Activated CD4-positive, alpha-beta T cell treated with anti-CD3 and anti-CD28 coated beads for 1 hour (primary cell): ENCODE measurements around the gene SMPD3.

Experiments used
- DNase-seq: peaks from one replicate; pipeline ENCODE4 v3.0.0-alpha.2; 2020

Gene SMPD3

DNA sequence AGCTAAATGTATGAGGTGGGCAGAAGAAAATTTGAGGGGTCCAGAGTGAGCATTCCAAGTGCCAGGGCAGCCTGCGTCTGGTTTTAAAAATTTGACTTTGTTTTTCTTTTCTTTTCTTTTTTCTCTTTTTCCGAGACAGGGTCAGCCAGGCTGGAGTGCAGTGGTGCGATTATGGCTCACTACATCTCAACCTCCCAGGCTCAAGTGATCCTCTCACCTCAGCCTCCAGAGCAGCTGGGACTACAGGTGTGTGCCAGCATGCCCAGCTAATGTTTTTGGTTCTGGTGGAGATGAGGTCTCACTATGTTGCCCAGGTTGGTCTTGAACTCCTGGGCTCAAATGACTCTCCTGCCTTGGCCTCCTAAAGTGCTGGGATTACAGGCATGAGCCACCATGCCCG lies 15.6 kb downstream of the SMPD3 start:
- no peak for DNase-seq

DNA sequence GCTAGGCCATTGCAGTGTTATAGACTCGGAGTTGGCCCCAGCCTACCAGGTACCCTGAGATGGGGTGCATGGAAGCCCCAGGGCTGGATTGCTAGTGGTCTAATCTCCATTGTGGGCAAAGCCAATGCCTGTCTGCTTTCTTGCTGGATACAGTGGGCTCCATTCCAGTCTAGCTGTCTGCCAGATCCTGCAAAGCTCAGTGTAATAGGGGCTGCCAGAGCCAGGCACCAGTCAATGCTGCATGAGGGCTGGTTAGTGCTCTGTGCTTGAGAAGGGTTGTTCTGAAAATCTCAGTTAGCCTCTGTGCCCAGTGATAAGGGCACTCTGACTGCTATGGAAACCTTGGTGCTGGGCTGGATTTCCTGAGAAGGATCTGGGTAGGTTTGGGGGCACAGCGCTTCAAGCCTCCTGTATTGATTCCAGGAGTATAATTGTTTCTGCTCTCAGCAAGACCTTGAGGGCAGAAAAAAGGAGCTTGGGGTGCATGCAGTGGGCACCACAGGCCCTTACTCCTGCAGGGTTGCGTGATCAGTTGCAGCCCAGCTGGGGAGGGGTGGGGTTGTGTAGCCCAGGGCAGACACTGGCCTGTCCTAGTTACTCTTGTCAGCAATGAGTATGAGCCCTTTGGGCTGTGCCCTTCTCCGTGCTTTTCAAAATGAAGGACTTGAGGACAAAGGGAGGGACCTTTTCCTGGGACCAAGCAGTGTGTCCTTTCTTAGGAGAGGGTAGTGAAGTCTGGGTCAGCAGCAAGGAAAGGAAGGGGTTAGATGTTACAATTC lies 19.0 kb downstream of the SMPD3 start:
- DNase-seq = no peak

DNA sequence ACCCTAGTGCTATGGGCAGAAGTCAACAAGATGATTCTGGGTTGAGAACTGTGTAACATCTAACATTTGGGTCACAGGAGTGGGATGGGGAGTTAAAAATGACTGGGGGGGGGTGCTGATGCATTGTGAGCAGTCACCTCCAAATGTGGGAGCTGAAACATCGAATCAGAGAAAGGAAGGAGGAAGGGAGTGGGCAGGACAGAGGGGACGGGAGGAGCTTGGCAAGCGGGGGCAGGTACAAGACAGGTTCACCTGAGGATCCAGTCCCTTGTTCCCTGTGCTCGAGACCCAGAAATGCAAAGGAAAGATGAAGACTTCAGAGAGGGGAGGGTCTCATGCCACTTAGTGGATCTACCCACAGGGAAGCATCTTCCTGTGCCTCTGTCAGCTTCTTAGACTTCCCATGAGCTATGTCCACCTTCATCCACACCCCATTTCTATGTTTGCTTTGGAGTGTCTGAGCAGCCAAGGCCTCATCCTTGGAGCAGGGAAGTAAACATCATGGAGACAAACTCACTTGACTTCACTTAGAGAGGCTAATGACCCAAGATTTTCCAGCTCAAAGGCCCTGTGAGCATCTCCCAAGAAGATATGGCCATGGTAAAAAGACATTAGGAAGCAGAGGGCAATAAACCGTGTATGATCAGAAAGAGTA lies 20.5 kb downstream of the SMPD3 start:
- no peak for DNase-seq

DNA sequence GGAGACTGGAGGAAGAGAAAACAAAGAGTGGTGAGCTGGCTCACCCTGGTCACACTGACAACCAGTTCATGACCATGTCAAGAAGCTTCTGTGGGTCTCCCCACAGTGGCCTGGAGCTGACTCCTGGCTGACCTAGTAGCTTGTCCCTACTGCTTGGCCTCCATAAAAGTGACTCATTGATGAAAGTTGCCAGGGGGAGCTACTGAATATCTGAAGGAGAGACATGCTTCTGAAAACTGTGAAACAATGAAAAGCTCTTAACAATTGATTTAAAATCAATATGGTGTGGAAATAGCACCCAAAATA lies 22.0 kb downstream of the SMPD3 start:
- no peak for DNase-seq

DNA sequence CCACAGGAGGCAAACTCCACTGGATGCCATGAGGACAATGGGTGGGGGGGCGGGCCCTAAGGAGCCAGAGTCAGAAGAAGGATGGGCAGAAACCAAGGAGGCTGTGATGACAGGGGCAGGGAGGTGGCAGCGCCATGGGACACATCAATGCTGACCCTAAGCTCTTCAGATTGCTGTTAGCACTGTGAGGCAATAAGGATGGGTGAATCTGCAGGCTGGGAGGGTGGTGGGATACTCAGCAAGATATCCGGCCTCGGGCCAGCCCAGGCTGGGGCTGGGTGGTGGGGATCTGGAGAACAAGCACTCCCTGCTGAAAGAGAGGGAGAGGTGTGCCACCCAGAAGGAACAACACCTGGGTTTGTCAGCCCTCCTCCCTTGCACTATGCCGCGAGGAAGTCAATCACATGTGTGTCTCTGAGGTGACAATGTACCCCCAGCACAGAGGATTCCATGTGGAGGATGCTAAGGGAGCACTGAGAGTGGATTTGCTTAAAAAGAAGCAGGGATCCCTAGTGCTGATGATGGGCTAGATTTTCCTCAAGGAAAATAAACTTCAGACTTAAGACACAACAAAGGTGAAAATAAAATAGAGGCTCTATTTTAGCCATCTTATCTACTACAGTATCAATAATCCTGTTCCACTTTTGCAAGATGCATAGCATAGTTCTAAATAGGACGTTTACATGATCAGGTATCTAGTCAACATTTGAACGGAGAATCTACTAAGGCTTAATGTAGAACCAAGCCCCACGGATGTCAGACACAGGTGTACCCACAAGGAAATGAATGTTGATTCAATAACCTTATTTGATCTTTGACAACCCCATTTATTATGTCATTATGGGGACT lies 22.6 kb downstream of the SMPD3 start:
- no peak for DNase-seq

DNA sequence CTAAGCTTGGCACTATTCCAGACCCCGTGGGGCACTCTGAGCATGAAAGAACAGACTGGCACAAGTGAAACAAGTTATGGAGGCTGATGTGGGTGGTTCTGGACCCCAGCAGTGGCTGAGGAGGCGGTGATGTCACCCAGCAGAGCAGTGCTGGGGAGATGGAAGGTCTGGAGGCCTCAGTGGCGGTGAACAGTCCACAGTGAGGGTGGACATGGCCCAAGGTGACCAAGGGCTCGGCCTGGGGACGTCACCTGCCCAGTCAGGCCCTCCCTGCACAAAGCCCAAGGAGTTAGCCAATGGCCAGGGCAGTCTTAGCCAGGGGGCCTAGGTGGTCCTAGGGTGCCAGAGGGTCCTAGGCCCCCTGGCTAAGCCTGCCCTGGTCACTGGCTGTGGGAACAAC lies 24.5 kb downstream of the SMPD3 start:
- no peak for DNase-seq

DNA sequence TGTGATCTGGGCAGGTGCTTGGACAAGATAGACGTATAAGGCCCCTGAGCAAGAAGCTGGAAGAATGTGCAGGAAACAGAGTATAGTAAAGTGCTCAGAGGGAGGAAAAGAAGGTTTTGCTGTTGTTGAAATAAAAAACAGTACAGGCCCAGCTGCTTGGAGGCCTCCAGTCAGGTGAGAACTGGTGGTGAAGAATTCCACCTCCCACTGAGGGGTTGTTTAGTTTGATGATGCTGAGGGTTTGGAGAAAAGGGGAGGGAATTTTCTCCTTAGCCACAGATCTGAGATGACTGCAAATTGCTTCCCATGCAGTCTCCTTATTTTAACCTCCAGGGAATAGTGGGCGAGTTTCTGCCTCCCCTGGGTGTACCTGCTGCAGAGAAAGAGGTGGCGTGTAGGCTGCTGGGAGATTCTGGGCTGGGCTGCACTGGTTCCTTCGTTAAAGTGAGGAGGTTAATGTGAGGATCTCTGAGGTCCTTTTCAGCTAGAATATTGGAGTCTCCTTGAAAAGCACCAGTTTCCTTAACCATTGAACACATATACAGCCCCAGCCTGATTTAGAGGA lies 25.8 kb downstream of the SMPD3 start:
- DNase-seq = no peak

DNA sequence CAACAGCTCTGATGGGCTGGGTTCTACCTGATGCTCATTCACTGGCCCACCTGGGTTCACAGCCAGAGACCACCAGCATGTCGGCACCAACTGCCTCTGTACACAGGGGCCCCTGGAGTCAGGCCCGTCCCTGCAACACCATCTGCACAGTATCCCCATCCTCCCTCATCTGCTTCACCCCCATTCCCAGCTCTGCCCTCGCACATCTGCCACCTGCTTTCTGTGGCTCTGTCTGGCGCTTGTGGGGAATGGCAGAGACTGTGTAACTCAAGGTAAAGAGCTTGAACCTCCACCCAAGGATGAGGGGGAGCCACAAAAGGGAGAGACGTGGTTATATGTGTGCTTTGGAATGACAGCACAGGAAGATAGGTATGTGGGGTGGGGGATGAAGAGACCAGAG lies 27.2 kb downstream of the SMPD3 start:
- no peak for DNase-seq

DNA sequence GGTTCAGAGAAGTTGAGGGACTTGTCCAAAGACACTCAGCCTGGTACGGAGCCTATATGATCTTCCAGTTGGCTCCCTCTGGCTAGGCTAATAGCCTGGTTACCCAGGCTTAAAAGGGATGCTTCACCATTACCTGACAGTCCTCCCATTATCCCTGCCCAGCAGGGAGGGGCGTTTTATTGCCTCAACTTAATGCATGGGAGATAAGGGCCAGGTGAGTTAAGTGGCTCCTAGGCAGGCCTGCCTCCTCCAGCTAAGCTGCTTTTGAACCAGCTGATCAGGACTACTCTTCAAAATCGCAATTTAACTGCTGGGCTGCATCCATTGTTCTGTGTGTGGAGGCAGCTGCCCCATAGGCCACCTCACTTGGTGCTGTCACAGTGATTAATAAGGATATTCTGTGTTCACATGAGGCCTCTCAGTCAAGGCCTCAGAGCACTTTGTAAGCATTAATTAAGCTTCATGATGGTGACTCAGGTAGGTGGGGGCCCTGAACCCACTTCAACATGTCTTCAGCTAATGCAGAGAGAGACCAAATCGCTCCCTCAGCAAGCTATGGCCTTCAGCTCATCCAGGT lies 27.9 kb downstream of the SMPD3 start:
- no peak for DNase-seq

DNA sequence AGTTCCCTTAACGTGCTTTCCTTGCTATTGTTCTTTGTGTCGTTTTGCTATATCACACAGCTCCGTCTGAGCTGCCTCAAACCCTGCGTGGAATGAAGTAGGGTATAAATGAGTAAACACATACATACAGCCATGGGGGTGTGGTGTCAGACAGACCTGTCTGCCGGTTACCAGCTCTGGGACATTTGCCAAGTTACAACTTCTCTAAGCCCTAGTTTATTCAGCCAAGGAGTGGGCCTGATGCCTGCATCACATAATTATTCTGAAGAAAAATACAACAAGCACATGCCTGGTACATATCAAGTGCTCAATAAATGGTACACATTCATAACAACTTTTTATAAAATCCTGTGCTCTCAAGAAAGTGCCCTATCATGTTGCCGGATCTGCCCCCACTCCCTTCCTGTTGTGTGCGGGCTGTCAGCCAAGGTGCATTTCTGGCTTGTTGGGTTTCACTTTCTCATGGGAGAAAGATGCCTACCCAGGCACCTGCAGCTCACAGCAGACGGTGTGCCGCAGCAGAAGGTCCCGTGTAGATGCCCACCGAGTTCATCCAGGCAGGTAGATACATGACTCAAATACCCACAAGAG lies 30.5 kb downstream of the SMPD3 start:
- DNase-seq = peak; percentile 67

DNA sequence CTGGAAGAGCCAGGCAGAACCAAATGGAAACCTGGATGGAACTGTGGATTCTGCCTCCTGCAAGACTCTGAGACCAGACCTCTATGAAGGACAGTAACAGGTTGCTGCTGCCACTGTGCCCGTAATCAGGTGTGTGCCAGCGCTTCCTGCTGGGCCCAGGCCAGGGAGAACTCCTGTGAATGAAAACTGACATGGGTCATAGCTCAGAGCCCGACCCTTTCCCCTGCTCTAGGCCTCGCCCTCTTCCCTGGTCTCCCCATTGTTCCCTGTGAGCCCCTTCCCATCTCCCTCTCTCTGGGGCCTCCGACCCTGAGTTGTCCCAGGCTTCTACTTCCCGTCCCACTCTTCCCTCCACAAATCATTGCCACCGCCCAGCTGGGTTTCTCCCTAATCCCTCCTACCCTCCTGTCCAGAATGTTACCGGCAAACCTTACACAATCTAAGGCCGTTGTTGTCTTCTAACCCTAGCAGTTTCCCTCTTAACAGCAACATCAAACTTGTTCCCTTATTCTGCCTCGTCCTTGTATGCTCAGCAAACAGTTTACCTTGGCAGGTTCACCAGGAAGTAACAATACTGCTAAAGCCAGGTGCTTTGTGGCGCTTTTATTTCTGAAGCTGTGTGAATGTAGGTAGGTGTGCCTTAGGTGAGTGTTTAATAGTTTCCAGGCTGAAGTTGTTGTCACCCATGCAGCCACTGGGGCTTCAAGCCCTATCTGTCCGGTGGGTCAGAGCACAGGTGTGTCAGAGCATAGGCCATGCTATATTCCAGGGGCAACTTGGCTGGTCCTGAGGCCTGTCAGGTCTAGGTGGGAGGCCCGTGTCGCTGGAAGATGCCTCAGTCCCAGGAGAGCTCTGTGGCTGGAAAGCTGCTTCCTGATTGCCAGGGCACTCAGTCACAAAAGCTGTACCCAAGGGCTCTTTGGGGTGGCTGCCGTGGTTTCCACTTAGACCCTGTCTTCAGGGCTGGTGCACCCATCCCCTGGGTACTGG lies 32.0 kb downstream of the SMPD3 start:
- DNase-seq = no peak

DNA sequence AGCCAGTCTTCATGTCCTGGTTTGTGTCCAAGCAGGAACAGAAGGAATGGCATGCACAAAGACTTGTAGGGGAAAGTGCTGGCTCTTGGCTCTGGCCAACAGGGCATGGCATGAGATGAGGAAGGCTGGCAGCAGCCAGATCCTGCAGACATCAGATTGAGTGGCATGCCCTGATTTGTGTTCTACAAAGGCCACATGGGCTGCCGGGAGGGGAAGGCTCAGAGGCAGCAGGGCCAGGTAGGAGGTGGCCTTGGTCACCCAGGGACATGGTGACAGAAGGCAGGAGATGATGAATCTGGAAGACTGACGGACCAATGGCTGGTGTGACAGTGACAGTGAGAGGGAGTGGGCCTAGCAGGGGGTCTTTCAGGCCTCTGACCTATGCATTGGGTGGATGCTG lies 33.7 kb downstream of the SMPD3 start:
- DNase-seq = no peak

DNA sequence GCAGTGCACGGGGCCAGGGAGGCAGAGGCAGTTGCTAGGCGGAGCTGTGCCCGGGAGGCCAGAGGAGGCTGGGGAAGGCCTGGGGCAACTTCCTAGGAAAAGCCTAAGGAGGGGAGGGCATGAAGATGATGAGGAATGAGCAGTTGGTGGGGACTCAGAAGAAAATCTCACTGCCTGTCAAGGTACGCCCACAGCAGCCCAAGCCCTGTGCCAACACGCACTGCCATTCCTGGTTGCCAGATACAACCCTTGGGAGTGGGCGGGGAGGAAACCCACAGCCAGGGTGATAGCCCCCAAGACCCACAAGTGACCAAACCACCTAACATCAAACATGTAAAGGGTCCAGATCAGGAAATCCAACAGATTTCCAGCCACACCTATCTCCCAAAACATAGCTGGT lies 36.2 kb downstream of the SMPD3 start:
- no peak for DNase-seq

DNA sequence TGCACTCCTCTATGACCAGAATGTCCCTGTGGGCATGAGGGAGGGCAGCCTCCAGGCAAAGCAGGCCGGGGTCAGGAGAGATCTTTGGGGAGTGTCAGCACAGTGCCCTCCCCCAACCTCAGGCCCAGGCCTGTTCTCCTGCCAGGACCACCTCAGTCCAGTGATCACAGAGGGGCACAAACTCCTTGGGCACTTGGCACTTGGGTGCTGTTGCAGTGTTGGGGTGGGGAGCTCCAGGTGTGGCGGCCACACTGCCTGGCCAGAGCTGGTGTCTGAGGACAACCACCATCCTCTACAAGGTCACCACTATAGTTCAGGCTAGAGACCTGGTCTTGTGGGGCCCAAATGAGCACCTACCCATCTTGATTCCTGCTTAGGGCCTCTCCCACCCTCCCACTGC lies 37.2 kb downstream of the SMPD3 start:
- DNase-seq = no peak

DNA sequence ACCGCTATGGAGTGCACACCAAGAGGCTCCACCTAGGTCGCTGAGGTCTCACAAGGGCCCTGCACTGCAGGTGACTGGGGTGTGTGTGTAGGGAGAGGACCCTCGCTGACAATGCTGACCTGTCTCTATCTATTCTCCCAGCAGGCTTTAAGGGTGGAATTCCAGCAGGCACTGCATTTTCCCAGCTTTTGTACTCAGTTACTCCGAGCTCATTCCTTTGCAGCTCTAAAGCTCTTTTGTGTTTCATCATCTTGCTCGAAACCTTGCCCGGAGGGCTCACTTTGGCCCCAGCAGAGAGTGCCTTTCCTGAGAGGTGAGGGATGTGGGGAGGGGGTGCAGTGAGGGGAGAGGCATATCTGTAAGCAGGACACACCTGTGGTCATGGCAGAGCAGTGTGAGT lies 39.3 kb downstream of the SMPD3 start:
- DNase-seq = no peak

DNA sequence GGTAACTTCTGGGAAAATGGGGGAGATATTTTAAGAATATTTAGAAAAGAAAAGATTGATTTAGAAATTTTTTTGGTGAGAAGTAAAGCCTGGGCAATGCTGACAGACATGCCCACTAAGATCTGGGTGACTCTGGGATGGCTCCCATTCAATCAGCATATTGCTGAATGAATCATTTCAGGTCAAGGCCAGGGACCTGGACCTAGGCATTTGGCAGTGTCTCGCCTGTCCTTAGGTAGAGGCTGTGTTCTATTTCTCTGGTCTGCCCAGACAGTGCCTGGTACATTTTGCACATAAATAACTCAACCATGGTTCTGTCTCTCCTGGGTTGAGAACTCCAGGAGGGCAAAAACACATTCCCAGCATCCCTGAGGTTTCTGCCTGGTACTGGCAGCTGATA lies 39.9 kb downstream of the SMPD3 start:
- DNase-seq = no peak

DNA sequence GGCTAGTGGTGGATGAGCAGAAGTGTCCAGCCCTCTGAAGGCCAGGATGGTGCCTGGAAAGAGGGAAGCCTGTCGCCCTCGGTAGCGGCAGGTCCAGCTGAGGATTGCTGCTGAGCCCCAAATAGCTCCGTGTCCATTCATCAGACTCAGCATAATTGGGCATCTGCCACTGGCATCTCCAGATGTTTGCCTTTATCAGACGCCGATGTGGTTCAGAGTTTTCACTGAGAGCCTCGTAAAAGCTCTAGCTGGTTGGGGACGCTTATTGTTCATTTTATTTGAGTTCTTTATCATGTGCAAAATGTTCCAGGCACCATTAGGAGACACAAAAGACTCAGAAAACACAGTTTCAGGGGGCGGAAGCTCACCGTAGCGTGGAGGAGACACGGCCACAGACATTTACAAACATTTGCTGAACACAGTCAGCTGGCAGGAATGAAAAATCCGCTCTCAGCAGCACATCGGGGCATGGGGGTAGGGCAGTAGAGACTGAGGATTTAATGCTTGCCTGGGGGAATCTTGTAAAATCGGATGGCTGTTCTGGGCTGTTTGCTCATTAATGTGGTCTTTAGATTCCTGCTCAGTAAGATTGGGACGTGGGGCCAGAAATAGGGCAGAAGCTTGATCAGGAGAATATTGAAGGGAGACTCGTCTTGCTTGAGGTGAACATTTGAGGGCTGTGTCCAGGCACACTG lies 41.7 kb downstream of the SMPD3 start:
- no peak for DNase-seq

DNA sequence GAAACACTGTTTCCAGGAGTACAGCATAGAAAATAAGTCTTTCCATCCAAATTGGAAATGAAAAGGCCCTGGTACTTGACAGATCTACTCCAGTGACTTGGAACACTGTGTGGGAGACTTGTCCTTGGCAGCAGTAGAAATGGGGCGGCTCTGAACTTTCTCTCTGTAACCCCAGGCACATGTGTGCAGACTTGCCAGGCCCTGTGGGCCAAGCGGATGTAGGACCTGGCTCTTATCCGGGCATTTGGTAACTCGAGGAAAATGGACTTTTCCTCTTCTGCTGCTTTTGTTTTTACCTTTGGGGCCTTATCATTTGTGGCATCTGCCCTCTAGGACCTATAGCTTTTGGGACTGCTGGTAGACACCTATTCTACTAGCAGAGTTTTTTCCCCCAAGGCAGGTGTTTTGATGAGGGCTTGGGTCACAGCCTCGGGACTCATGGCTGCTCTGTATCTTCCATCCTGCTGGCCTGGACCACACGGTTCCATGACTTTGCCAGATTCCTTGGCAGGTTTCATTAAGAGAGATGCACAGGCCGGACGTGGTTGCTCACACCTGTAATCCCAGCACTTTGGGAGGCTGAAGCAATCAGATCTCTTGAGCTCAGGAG lies 43.5 kb downstream of the SMPD3 start:
- no peak for DNase-seq

DNA sequence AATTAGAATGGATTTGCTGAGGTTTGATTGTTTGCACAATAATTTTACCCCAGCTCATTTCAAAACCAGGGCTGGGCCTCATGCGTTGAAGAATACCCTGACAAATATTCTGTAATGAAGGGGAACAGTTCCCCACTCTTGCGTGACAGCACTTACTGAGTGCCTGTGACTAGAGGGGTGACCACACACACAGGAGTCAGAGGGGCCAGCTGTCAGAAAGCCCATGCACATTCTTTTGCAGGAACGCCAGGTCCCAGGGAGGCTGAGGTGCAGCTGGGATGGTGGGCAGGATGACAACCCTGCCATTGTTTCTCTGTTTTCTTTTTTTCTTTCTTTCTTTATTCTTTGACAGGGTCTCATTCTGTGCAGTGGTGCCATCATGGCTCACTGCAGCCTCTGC lies 44.6 kb downstream of the SMPD3 start:
- DNase-seq = no peak

DNA sequence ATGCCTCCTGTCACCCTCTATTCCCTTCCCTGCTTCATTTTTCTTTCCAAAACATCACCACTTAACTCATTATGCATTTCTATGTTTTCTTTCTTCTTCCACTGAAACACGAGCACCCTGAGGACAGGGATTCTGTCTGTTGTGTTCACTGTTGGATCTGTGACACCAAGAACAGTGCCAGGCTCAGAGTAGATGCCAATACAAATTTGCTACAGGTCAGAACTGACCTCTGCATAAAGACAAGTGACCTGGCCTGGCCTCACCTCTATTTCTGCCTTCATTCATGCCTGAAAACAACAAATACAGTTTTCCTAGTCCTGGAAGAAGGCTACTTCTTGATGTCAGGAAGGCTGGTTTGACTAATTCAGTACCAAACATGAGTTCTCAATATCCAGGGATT lies 45.1 kb downstream of the SMPD3 start:
- DNase-seq = no peak

DNA sequence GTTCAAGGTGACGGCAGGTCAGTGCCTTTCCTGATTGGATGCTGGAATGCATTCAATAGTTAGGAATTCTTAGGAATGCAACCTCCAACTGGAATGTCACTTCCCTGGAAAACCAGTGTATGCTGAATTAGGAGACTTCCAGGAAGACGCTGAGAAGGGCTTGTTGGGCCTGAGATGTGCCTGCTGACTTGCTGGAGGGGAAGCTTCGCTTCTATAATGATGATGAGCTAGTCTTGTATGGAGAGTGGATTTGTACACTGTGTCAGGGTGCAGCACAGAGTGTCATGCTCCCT lies 45.6 kb downstream of the SMPD3 start:
- no peak for DNase-seq
